B cell (primary cell): ENCODE results near the gene WFDC2.

Source experiments
- CTCF ChIP-seq: fragments of 200-600 bp; IDR thresholded peaks from one replicate; pipeline ENCODE4 v1.8.0; 2022; ENCODE audit warnings: antibody characterized with exemption, mild to moderate bottlenecking
- EZH2 ChIP-seq: IDR thresholded peaks from 2 replicates; pipeline ENCODE4 v1.6.1; 2012; ENCODE audit warnings: borderline replicate concordance, low read depth, mild to moderate bottlenecking, moderate library complexity, low read length; ENCODE audit not compliant: insufficient read depth, poor library complexity, severe bottlenecking

- TF ChIP-seq EZH2 (no peak), CTCF (no peak)
These were observed 48.7 kb downstream of the WFDC2 start for GRCh38 chr20:45518282-45518681.
